Mesodermal cell (in vitro differentiated cells): ENCODE results near the gene DEDD2.

Experiments used
- H3K27ac ChIP-seq: 2 replicates; pipeline ENCODE4 v1.7.0; 2013; ENCODE audit warnings: mild to moderate bottlenecking, low read depth, low read length, moderate library complexity; ENCODE audit not compliant: severe bottlenecking
- H3K36me3 ChIP-seq: 2 replicates; pipeline ENCODE4 v1.7.1; 2013; ENCODE audit warnings: mild to moderate bottlenecking, low read length, moderate library complexity; ENCODE audit not compliant: control insufficient read depth, insufficient read depth
- H3K4me1 ChIP-seq: one replicate; pipeline ENCODE4 v1.7.1; 2013; ENCODE audit warnings: mild to moderate bottlenecking, low read length; ENCODE audit not compliant: insufficient read depth, control insufficient read depth, poor library complexity, severe bottlenecking
- H3K4me3 ChIP-seq: 2 replicates; pipeline ENCODE4 v1.7.0; 2013; ENCODE audit warnings: low read length, control low read depth, mild to moderate bottlenecking; ENCODE audit not compliant: insufficient read depth, poor library complexity, severe bottlenecking; ENCODE audit errors: extremely low read depth
- H3K9me3 ChIP-seq: 2 replicates; pipeline ENCODE4 v1.7.1; 2013; ENCODE audit warnings: mild to moderate bottlenecking, low read length, moderate library complexity; ENCODE audit not compliant: control insufficient read depth
- WGBS, 2 experiments: methylation state at CpG; one replicate each; pipeline ENCODE4 v1.1.5; 2013; ENCODE audit warnings: missing lambda C conversion rate in 2 of 2; ENCODE audit not compliant: insufficient coverage in 2 of 2; 5-methylcytosine and 5-hydroxymethylcytosine counted together

The DEDD2 gene

DNA sequence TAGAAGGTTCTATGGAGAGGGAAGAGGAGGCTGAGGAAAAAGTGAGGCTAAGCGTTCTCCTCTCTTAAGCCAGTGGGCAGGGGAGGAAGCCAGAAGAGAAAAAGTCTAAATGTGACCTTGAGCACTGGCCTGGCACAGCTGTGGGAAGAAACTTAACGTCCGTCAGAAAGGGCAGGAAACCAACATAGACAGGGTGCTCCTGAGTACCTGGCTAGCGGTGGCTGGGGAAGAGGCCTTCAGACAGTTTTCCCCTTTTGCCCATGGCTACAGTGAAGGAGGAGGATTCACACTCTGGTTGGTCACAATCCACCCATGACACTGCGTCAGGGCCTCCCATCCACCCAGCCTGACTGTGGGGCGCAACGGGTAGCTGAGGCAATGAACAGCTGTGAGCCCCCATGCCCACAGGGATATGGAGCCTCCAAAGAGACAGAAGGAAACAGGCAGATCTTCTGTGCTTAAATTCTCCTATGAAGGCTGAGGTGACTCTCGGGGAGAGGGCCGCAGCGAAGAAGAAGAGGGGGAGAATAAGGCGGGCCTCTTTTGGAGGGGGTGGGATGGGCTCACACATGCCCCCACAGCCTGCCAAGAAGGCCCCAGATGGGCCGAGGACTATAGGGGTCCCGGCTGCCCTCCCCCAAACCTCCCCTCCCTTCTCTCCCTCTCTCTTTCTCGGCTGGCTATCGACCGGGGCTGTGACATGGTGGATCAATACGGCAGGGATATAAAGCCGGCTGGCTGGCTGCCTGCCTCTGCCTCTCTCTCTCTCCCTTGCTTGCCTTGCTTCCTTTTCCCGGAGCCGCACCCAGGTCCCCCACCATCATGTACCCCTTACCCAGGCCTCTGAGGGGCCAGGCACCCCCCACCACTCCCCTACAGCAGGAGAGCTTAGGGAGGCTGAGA lies 65.4 kb downstream of the DEDD2 start:
- Histone ChIP-seq H3K36me3 (no peaks in the 10 kb centered on the region), H3K9me3 (no peaks in the 10 kb centered on the region), H3K4me3 (no peak overlapping the region), H3K4me1 (no peaks in the 10 kb centered on the region), H3K27ac (no peak overlapping the region)
- WGBS, 2 experiments, result 91 to 92% methylated on average over 12 to 14 of the region's 20 CpGs

DNA sequence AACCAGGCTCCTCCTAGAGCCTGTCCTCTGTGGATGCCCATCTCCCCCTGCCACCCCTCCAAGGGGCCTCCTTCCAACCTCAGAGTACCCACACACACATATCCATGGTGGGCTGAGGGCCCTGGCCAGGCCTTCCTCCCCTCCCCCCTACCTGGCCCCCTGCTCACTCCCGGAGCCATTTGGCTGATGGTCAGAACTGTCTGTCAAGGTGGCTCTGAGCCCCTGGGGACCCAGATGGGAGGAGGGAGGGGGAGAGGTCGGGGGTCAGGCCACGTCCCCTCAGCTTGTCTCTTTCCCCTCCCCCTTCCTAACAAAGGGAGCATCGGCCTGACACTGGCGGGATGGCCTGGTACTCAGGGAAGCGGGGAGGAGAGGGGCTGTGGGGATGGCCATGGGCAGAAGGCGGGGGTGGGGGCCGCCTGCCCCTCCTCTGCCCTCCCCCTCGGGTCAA lies 66.5 kb downstream of the DEDD2 start:
- 60 to 75% methylated on average over 2 to 4 of the region's 9 CpGs for WGBS, 2 experiments
- Histone ChIP-seq H3K9me3 (no peaks in the 10 kb centered on the region), H3K4me3 (no peak overlapping the region), H3K27ac (peak overlapping the region; percentile 36), H3K4me1 (no peaks in the 10 kb centered on the region), H3K36me3 (no peaks in the 10 kb centered on the region)

DNA sequence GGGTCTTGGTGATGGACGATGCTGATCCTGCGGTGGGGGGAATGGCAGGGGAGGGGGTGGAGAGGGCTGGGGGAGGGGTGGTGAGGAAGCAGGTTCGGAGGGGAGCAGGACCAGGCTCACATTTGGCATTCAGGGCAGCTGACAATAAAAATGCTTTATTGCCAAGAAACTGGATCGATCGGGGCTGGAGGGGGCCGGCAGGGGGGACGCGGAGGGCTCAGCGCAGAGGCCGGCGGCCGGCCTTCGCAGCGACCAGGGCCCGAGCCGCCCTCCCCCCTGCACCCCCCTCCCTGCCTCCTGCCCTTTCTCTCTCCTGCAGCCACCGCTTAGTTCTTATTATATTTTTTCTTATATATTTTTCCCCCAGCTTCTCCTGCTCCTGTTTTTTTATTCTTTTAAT lies 67.1 kb downstream of the DEDD2 start:
- H3K4me3 ChIP-seq, result no peak overlapping the region
- H3K27ac ChIP-seq, result no peak overlapping the region
- 33 to 50% methylated on average over 2 to 3 of the region's 17 CpGs for WGBS, 2 experiments
- H3K9me3 ChIP-seq, result no peaks in the 10 kb centered on the region
- H3K36me3 ChIP-seq, result no peaks in the 10 kb centered on the region
- no peaks in the 10 kb centered on the region for H3K4me1 ChIP-seq

DNA sequence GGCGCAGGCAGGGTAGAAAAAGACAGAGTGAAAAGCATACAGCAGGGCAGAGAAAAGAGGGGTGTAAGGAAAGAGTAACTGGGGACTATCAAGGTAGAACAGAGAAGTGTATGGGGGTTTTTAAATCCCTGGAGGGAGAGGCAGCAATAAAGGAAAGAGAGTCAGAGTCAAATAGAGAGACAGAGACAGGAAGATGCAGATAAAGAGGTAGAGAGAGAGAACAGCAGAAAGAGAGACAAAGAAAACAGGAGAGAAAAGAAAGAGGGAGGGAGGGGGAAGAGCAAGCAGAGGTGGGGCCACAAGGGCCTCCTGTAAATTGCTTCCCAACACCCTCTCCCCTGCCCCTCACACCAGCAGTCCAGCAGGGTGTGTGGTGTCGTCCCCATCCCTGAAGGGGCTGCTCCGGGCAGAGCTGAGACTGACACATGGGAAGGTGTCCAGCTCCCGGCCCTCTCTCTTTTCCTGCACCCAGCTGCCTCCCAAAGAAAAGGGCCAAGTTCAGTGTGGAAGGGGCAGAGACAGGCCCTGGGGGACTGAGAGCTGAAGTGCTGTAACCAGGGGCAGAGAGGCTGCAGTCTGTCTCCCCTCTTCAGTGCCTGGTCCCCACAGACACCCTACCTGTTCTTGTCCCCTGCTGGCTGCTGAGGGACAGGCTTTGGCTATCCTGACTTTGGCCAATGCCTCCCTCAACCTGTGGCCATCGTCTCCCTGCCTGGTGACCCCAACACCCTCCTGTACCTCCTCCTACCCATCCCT lies 67.9 kb downstream of the DEDD2 start:
- no peaks in the 10 kb centered on the region for H3K4me1 ChIP-seq
- 45 to 85% methylated on average over 2 of the region's 5 CpGs for WGBS, 2 experiments
- no peak overlapping the region for H3K4me3 ChIP-seq
- no peaks in the 10 kb centered on the region for H3K9me3 ChIP-seq
- H3K27ac ChIP-seq, result no peak overlapping the region
- no peaks in the 10 kb centered on the region for H3K36me3 ChIP-seq
